ENCODE results near the gene LSM2. TPM values are rescaled to one million over a fixed set of nuclear protein-coding genes. Genes with fewer than 3 reads are reported as not detected.

LSM2 gene
- 24.1 and 37.2 TPM in 2 replicates for total RNA-seq

GRCh38 chr6:31806470-31807272 is at the start of gene LSM2:
Gene LSM2, minus strand, starts transcription at chr6:31806966. Its CDS starts 209 bp downstream, at chr6:31806757.

GRCh38 chr6:31827286-31828079 is 20.7 kb upstream of the LSM2 start, which contains the start of gene HSPA1B:
Gene HSPA1B, plus strand, starts transcription at chr6:31827738. Its CDS starts 213 bp downstream, at chr6:31827951.

GRCh38 chr6:31815025-31815838 is 8.5 kb upstream of the LSM2 start, which contains the start of the genes HSPA1A and HSPA1L:
Gene HSPA1A, plus strand, starts transcription at chr6:31815543. Its CDS starts 214 bp downstream, at chr6:31815757.
Gene HSPA1L, minus strand, starts transcription at chr6:31815283. Its CDS starts 3,311 bp downstream, at chr6:31811972.

GRCh38 chr6:31795616-31796298 is 11.0 kb downstream of the LSM2 start, which contains the start of gene VARS1:
Gene VARS1, minus strand, starts transcription at chr6:31795752. Its CDS starts 535 bp downstream, at chr6:31795217.

GRCh38 chr6:31776989-31777666 is 29.6 kb downstream of the LSM2 start, which contains the start of gene VWA7:
Gene VWA7, minus strand, starts transcription at chr6:31777328. Its CDS starts 549 bp downstream, at chr6:31776779.

GRCh38 chr6:31762356-31762755 is 44.4 kb downstream of the LSM2 start, which contains the start of gene SAPCD1:
Gene SAPCD1, plus strand, starts transcription at chr6:31762656. Its CDS starts 399 bp downstream, at chr6:31763055.

Other genes starting within 250 kb of the LSM2 start
- not detected in 2 replicates for gene LTA, start 234.7 kb downstream of the LSM2 start, total RNA-seq
- gene TNF, start 231.4 kb downstream of the LSM2 start, total RNA-seq = 0.13 TPM in 1 of 2 replicates, not detected in the other
- gene LTB, start 224.5 kb downstream of the LSM2 start, total RNA-seq = 4.9 and 39.7 TPM in 2 replicates
- 0.32 and 0.57 TPM in 2 replicates for gene LST1, start 220.7 kb downstream of the LSM2 start, total RNA-seq
- not detected in 2 replicates for gene NCR3, start 214.0 kb downstream of the LSM2 start, total RNA-seq
- gene AIF1, start 191.7 kb downstream of the LSM2 start, total RNA-seq = not detected in 2 replicates
- gene PRRC2A, start 186.3 kb downstream of the LSM2 start, total RNA-seq = 21.0 and 56.6 TPM in 2 replicates
- 83.2 and 204 TPM in 2 replicates for gene BAG6, start 154.3 kb downstream of the LSM2 start, total RNA-seq
- 0.16 and 0.25 TPM in 2 replicates for gene APOM, start 151.1 kb downstream of the LSM2 start, total RNA-seq
- 18.5 and 21.6 TPM in 2 replicates for gene C6orf47, start 146.2 kb downstream of the LSM2 start, total RNA-seq
- gene GPANK1, start 142.0 kb downstream of the LSM2 start, total RNA-seq = 11.8 and 12.3 TPM in 2 replicates
- 77.5 and 79.2 TPM in 2 replicates for gene CSNK2B, start 140.9 kb downstream of the LSM2 start, total RNA-seq
- gene LY6G5B, start 137.0 kb downstream of the LSM2 start, total RNA-seq = 1.1 and 5.3 TPM in 2 replicates
- 1.8 and 2.1 TPM in 2 replicates for gene LY6G5C, start 125.9 kb downstream of the LSM2 start, total RNA-seq
- gene ABHD16A, start 103.6 kb downstream of the LSM2 start, total RNA-seq = 48.6 and 84.4 TPM in 2 replicates
- not detected in 2 replicates for gene LY6G6F, start 100.1 kb downstream of the LSM2 start, total RNA-seq
- not detected in 2 replicates for gene LY6G6D, start 91.6 kb downstream of the LSM2 start, total RNA-seq
- not detected in 2 replicates for gene LY6G6C, start 85.2 kb downstream of the LSM2 start, total RNA-seq
- gene MPIG6B, start 83.6 kb downstream of the LSM2 start, total RNA-seq = not detected in 2 replicates
- gene DDAH2, start 77.7 kb downstream of the LSM2 start, total RNA-seq = 86.0 and 129 TPM in 2 replicates
- 347 and 730 TPM in 2 replicates for gene CLIC1, start 70.4 kb downstream of the LSM2 start, total RNA-seq
- gene MSH5, start 67.0 kb downstream of the LSM2 start, total RNA-seq = 4.9 and 5.8 TPM in 2 replicates
- gene SAPCD1, start 44.3 kb downstream of the LSM2 start, total RNA-seq = 1.3 and 2.9 TPM in 2 replicates
- 0.32 and 0.38 TPM in 2 replicates for gene VWA7, start 29.6 kb downstream of the LSM2 start, total RNA-seq
- 40.8 and 104 TPM in 2 replicates for gene VARS1, start 11.2 kb downstream of the LSM2 start, total RNA-seq
- 0.81 and 1.8 TPM in 2 replicates for gene HSPA1L, start 8.3 kb upstream of the LSM2 start, total RNA-seq
- gene HSPA1A, start 8.6 kb upstream of the LSM2 start, total RNA-seq = 98.4 and 221 TPM in 2 replicates
- 64.1 and 91.7 TPM in 2 replicates for gene HSPA1B, start 20.8 kb upstream of the LSM2 start, total RNA-seq
- 52.0 and 59.4 TPM in 2 replicates for gene NEU1, start 55.9 kb upstream of the LSM2 start, total RNA-seq
- 0.06 and 0.49 TPM in 2 replicates for gene SLC44A4, start 72.0 kb upstream of the LSM2 start, total RNA-seq
- gene EHMT2, start 90.7 kb upstream of the LSM2 start, total RNA-seq = 28.7 and 52.4 TPM in 2 replicates
- 1.1 and 5.7 TPM in 2 replicates for gene ZBTB12, start 95.1 kb upstream of the LSM2 start, total RNA-seq
- not detected in 2 replicates for gene C2, start 120.8 kb upstream of the LSM2 start, total RNA-seq
- gene CFB, start 139.1 kb upstream of the LSM2 start, total RNA-seq = 0.97 and 2.5 TPM in 2 replicates
- 76.4 and 90.9 TPM in 2 replicates for gene NELFE, start 152.0 kb upstream of the LSM2 start, total RNA-seq
- 32.7 and 40.9 TPM in 2 replicates for gene SKIC2, start 152.2 kb upstream of the LSM2 start, total RNA-seq
- 7.3 and 11.4 TPM in 2 replicates for gene DXO, start 165.2 kb upstream of the LSM2 start, total RNA-seq
- 1.5 and 3.1 TPM in 2 replicates for gene C4A, start 175.1 kb upstream of the LSM2 start, total RNA-seq
- gene C4B, start 207.8 kb upstream of the LSM2 start, total RNA-seq = 0.97 and 2.5 TPM in 2 replicates
- gene CYP21A2, start 231.4 kb upstream of the LSM2 start, total RNA-seq = not detected in 2 replicates